Activated CD8-positive, alpha-beta memory T cell treated with anti-CD3 and anti-CD28 coated beads, Interleukin-2, amount 10 ng/mL, durations not matched to agents 7 days and 5 days (primary cell): ENCODE results near the gene EPS8L1. TPM values are rescaled to one million over a fixed set of nuclear protein-coding genes. Genes with fewer than 3 reads are reported as not detected.

ENCODE experiments used
- ATAC-seq: fragments of 150-1000 bp; cut with Tn5 transposase; one replicate; pipeline ENCODE4 v1.10.0; 2021; ENCODE audit warnings: moderate library complexity
- CTCF ChIA-PET: fragments of 350-600 bp; sonication (Branson Sonifier 250); formaldehyde crosslinking; loops from one replicate; lab custom pipeline; 2021; ENCODE audit warnings: antibody characterized with exemption; lab: Charles Lee
- DNase-seq: peaks from one replicate; pipeline ENCODE4 v3.0.0-alpha.2; 2020
- H3K27ac Mint-ChIP-seq: one replicate; pipeline ENCODE4 v1.8.0; 2021; ENCODE audit warnings: mild to moderate bottlenecking, mixed read lengths
- H3K27me3 Mint-ChIP-seq: one replicate; pipeline ENCODE4 v1.8.0; 2021; ENCODE audit warnings: mixed read lengths
- H3K36me3 Mint-ChIP-seq: one replicate; pipeline ENCODE4 v1.8.0; 2021; ENCODE audit warnings: mild to moderate bottlenecking, mixed read lengths
- H3K4me1 Mint-ChIP-seq: one replicate; pipeline ENCODE4 v1.8.0; 2021; ENCODE audit warnings: mixed read lengths
- H3K4me3 Mint-ChIP-seq: one replicate; pipeline ENCODE4 v1.8.0; 2021; ENCODE audit warnings: mild to moderate bottlenecking, moderate library complexity, mixed read lengths
- H3K9me3 Mint-ChIP-seq: one replicate; pipeline ENCODE4 v1.8.0; 2022; ENCODE audit warnings: low read depth, mixed read lengths
- total RNA-seq, 2 experiments: library from RNA; stranded (reverse); gene quantifications; one replicate each; pipeline ENCODE4 v1.2.3, GENCODE V29; 2021

The EPS8L1 gene
- total RNA-seq, 2 experiments from 2014 or later: 4.5 to 9.8 TPM

- no peaks in the 10 kb centered on the region for H3K9me3 Mint-ChIP-seq
- H3K36me3 Mint-ChIP-seq: peaks cover 55% of the 10 kb centered on the region
- peaks cover 20% of the 10 kb centered on the region for H3K4me1 Mint-ChIP-seq
- no peaks in the 10 kb centered on the region for H3K27me3 Mint-ChIP-seq
- CTCF ChIA-PET: interaction anchor here (0.7 to 0.9 kb wide), 2 partner anchors 118 to 161 kb away, joined by 3 read pairs; no protein-coding TSS in a partner anchor
- ATAC-seq (peak; percentile 85), DNase-seq (peak; percentile 68)
- peak overlapping the region; percentile 89 for H3K27ac Mint-ChIP-seq
- H3K4me3 Mint-ChIP-seq: peak overlapping the region; percentile 41
Observed at GRCh38 chr19:55041627-55042343, 33.9 kb upstream of the EPS8L1 start.

GRCh38 chr19:55042344-55042678 is 33.4 kb upstream of the EPS8L1 start:
- Mint-ChIP-seq H3K36me3 (peaks cover 53% of the 10 kb centered on the region), H3K27me3 (no peaks in the 10 kb centered on the region), H3K4me3 (peak overlapping the region; percentile 41), H3K9me3 (no peaks in the 10 kb centered on the region), H3K27ac (peak overlapping the region; percentile 89), H3K4me1 (peaks cover 20% of the 10 kb centered on the region)
- CTCF ChIA-PET: interaction anchor here (0.9 kb wide), 1 partner anchor 118 kb away, joined by 3 read pairs; no protein-coding TSS in a partner anchor
- ATAC-seq (peak; percentile 10), DNase-seq (no peak)

- DNase-seq (no peak), ATAC-seq (no peak)
- Mint-ChIP-seq H3K36me3 (peaks cover 53% of the 10 kb centered on the region), H3K9me3 (no peaks in the 10 kb centered on the region), H3K27ac (peak overlapping the region; percentile 89), H3K27me3 (no peaks in the 10 kb centered on the region), H3K4me3 (peak overlapping the region; percentile 41), H3K4me1 (peaks cover 20% of the 10 kb centered on the region)
- CTCF ChIA-PET: interaction anchor here (0.9 kb wide), 1 partner anchor 118 kb away, joined by 3 read pairs; no protein-coding TSS in a partner anchor
Observed at GRCh38 chr19:55042688-55043087, 33.0 kb upstream of the EPS8L1 start.

DNA sequence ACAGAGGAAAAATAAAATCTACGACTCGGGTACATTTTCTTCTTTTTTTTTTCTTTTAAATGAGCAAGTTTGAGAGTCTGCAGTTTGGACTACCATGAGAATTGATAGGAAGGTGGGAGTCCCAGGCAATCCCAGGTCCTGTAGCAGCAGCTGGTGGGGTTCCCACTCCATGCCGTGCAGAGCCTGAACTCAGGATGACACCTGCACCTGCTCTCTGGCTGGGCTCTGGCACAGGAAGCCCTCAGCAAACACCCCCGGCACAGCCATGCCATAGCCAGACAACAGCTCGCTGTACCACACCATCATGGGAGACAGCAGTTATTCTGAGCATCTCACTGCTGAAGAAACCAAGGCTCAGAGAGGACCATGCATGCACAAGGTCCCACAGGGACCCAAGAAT is 31.4 kb upstream of the EPS8L1 start:
- CTCF ChIA-PET: no interaction called here
- Mint-ChIP-seq H3K9me3 (no peaks in the 10 kb centered on the region), H3K4me3 (no peak overlapping the region), H3K4me1 (peaks cover 20% of the 10 kb centered on the region), H3K36me3 (peaks cover 59% of the 10 kb centered on the region), H3K27ac (no peak overlapping the region), H3K27me3 (no peaks in the 10 kb centered on the region)
- ATAC-seq (no peak), DNase-seq (no peak)

- CTCF ChIA-PET: interaction anchor here (0.7 kb wide), 2 partner anchors 10 to 39 kb away, joined by 3 to 4 read pairs; no protein-coding TSS in a partner anchor
- Mint-ChIP-seq H3K27me3 (no peaks in the 10 kb centered on the region), H3K4me1 (peaks cover 20% of the 10 kb centered on the region), H3K4me3 (no peak overlapping the region), H3K27ac (no peak overlapping the region), H3K9me3 (no peaks in the 10 kb centered on the region), H3K36me3 (peaks cover 57% of the 10 kb centered on the region)
- DNase-seq (no peak), ATAC-seq (no peak)
Observed at GRCh38 chr19:55044771-55045716, 30.6 kb upstream of the EPS8L1 start.

DNA sequence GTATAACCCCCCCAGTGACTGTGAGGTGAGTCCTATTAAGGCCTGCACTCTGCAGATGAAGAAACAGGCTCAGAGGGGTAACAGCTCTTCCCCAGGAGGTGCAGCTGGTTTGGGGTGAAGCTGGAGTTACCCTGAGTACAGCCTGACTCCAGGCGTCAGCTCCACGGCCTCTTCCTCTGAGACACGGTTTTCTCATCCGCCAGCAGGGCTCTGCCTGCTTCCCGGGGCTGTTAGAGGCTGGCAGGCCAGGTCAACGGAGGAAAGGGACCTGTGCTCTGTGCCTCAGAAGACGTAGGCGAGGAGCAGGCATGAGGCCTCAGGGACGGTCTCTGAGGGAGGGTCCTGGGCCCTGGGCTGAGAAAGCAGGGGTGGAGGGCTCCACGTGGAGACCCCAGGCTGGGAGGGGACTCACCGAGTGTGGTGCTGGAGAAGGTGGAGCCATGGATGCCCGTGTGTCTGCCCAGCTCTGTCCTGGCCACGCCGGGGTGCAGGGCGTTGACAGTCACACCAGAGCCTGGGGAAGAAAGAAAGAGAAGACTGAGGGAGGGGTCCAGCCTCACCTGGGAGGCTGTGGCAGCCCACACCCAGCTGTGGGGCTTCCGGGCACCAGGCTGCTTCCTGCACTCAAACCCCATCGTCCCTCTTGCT is 28.6 kb upstream of the EPS8L1 start:
- H3K4me1 Mint-ChIP-seq: peaks cover 9% of the 10 kb centered on the region
- no peak for DNase-seq
- H3K36me3 Mint-ChIP-seq: peaks cover 58% of the 10 kb centered on the region
- H3K4me3 Mint-ChIP-seq: no peak overlapping the region
- no peak for ATAC-seq
- no peak overlapping the region for H3K27ac Mint-ChIP-seq
- H3K9me3 Mint-ChIP-seq: no peaks in the 10 kb centered on the region
- CTCF ChIA-PET: no interaction called here
- no peaks in the 10 kb centered on the region for H3K27me3 Mint-ChIP-seq

- Mint-ChIP-seq H3K27ac (no peak overlapping the region), H3K9me3 (no peaks in the 10 kb centered on the region), H3K27me3 (no peaks in the 10 kb centered on the region), H3K36me3 (peaks cover 54% of the 10 kb centered on the region), H3K4me3 (no peak overlapping the region), H3K4me1 (peaks cover under 1% of the 10 kb centered on the region)
- CTCF ChIA-PET: no interaction called here
- DNase-seq (no peak), ATAC-seq (no peak)
Observed at GRCh38 chr19:55047951-55048350, 27.7 kb upstream of the EPS8L1 start.

- Mint-ChIP-seq H3K9me3 (no peaks in the 10 kb centered on the region), H3K27ac (no peak overlapping the region), H3K4me1 (no peaks in the 10 kb centered on the region), H3K36me3 (peaks cover 53% of the 10 kb centered on the region), H3K27me3 (no peaks in the 10 kb centered on the region), H3K4me3 (no peak overlapping the region)
- CTCF ChIA-PET: no interaction called here
- ATAC-seq: no peak
- no peak for DNase-seq
Observed at GRCh38 chr19:55048446-55048845, 27.2 kb upstream of the EPS8L1 start.

DNA sequence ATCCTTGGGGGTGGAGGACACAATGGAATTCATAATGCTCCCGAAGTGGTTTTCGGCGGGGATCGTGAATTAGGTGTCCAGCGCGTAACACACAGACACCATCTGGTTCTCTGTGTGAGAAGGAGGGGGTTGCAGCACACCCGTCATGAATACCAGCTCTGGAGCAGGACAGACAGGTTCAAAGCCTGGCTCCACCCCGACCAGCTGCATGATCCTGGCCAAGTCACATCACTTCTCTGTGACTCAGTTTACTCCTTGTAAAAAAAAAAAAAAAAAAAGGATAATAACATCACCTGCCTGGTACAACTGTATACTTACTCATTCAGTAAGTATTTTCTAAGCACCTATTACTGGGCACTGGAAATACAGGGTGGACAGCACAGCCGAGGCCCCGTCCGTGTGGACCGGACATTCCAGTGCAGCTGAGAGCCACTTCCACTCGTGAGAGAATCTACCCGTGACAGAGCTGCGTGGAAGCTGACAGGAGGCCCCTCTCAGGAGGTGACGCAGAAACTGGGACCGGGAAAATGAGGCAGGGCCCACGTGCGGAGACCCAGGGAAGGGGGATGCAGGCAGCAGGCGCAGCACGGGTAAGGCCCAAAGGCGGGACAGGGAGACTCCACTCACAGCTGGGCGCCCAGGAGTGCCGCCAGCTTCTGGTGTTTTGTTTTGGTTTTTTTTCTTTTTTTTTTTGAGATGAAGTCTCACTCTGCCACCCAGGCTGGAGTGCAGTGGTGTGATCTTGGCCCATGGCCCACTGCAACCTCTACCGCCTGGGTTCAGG is 24.7 kb upstream of the EPS8L1 start:
- H3K27me3 Mint-ChIP-seq: no peaks in the 10 kb centered on the region
- peaks cover 57% of the 10 kb centered on the region for H3K36me3 Mint-ChIP-seq
- H3K4me3 Mint-ChIP-seq: no peak overlapping the region
- CTCF ChIA-PET: no interaction called here
- ATAC-seq: no peak
- H3K4me1 Mint-ChIP-seq: no peaks in the 10 kb centered on the region
- H3K27ac Mint-ChIP-seq: no peak overlapping the region
- no peaks in the 10 kb centered on the region for H3K9me3 Mint-ChIP-seq
- no peak for DNase-seq

- H3K36me3 Mint-ChIP-seq: peaks cover 55% of the 10 kb centered on the region
- ATAC-seq (no peak), DNase-seq (no peak)
- no peak overlapping the region for H3K4me3 Mint-ChIP-seq
- H3K27me3 Mint-ChIP-seq: no peaks in the 10 kb centered on the region
- no peaks in the 10 kb centered on the region for H3K4me1 Mint-ChIP-seq
- no peaks in the 10 kb centered on the region for H3K9me3 Mint-ChIP-seq
- no peak overlapping the region for H3K27ac Mint-ChIP-seq
- CTCF ChIA-PET: no interaction called here
Observed at GRCh38 chr19:55053735-55054134, 21.9 kb upstream of the EPS8L1 start.

- Mint-ChIP-seq H3K27me3 (no peaks in the 10 kb centered on the region), H3K27ac (no peak overlapping the region), H3K4me3 (no peak overlapping the region), H3K36me3 (peaks cover 50% of the 10 kb centered on the region), H3K9me3 (no peaks in the 10 kb centered on the region), H3K4me1 (peaks cover 7% of the 10 kb centered on the region)
- CTCF ChIA-PET: interaction anchor here (1.5 kb wide), 1 partner anchor 8 kb away, joined by 5 read pairs; no protein-coding TSS in a partner anchor
- ATAC-seq: no peak
- DNase-seq: no peak
Observed at GRCh38 chr19:55056827-55057226, 18.8 kb upstream of the EPS8L1 start.

- Mint-ChIP-seq H3K4me1 (peaks cover 18% of the 10 kb centered on the region), H3K27ac (no peak overlapping the region), H3K36me3 (peaks cover 37% of the 10 kb centered on the region), H3K4me3 (no peak overlapping the region), H3K9me3 (no peaks in the 10 kb centered on the region), H3K27me3 (peaks cover 3% of the 10 kb centered on the region)
- CTCF ChIA-PET: interaction anchor here (0.5 to 1.0 kb wide), 2 partner anchors 151 to 178 kb away, joined by 3 read pairs; no protein-coding TSS in a partner anchor
- ATAC-seq (no peak), DNase-seq (no peak)
Observed at GRCh38 chr19:55058781-55059610, 16.7 kb upstream of the EPS8L1 start.
